ENCODE data around the gene DUSP21. TPM values are rescaled to one million over a fixed set of nuclear protein-coding genes. Genes with fewer than 3 reads are reported as not detected.

The DUSP21 gene
- total RNA-seq, 3 donors from 2014 or later (not counting 1 experiment from before 2014, with no cell fraction given): not detected

DNA sequence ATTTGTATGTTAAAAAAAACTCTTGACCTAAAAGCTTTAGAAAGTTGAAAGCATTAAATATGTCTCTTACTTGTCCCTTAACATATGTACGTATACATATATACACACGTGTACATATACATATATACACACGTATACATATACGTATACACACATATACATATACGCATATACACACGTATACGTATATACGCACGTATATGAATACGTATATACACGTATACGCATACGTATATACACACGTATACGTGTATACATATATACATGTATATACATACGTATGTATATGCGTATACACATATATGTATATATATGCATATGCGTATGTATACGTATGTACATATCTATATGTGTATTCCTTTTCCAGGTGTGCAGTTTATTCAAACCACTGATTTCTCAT lies 32.9 kb downstream of the DUSP21 start:
- no peaks in the 10 kb centered on the region for H3K27me3 ChIP-seq (ENCODE audit: control insufficient read depth, insufficient read depth, low read length)
- WGBS (ENCODE audit: insufficient coverage): 91% methylated on average over 6 of the region's 19 CpGs
- H3K27ac ChIP-seq (ENCODE audit: low read length): no peak overlapping the region
- DNase-seq: no peak
- Mint-ChIP-seq H3K36me3 (no peaks in the 10 kb centered on the region), H3K4me3 (peak overlapping the region; percentile 70), H3K4me1 (peaks cover 14 to 65% of the 10 kb centered on the region in 2 donors), H3K27ac (peak overlapping the region in 1 of 2 donors; percentile 95), H3K27me3 (ENCODE audit: low read depth in 2 of 2) (no peaks in the 10 kb centered on the region), H3K9me3 (no peaks in the 10 kb centered on the region)
- H3K4me1 ChIP-seq (ENCODE audit: control insufficient read depth, insufficient read depth, low read length): peaks cover 4% of the 10 kb centered on the region
- TF ChIP-seq, protein P1, sequence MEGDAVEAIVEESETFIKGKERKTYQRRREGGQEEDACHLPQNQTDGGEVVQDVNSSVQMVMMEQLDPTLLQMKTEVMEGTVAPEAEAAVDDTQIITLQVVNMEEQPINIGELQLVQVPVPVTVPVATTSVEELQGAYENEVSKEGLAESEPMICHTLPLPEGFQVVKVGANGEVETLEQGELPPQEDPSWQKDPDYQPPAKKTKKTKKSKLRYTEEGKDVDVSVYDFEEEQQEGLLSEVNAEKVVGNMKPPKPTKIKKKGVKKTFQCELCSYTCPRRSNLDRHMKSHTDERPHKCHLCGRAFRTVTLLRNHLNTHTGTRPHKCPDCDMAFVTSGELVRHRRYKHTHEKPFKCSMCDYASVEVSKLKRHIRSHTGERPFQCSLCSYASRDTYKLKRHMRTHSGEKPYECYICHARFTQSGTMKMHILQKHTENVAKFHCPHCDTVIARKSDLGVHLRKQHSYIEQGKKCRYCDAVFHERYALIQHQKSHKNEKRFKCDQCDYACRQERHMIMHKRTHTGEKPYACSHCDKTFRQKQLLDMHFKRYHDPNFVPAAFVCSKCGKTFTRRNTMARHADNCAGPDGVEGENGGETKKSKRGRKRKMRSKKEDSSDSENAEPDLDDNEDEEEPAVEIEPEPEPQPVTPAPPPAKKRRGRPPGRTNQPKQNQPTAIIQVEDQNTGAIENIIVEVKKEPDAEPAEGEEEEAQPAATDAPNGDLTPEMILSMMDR (IDR thresholded peaks at IDR 0.05): no peak
- H3K9me3 ChIP-seq (ENCODE audit: control insufficient read depth, insufficient read depth, low read length): no peaks in the 10 kb centered on the region
- no peak for ATAC-seq
- no peaks in the 10 kb centered on the region for H3K36me3 ChIP-seq (ENCODE audit: control insufficient read depth, insufficient read depth, low read length)
- H3K4me3 ChIP-seq (ENCODE audit: low read length): no peak overlapping the region
- intact Hi-C loops (cut with micrococcal nuclease): no loop called here

DNA sequence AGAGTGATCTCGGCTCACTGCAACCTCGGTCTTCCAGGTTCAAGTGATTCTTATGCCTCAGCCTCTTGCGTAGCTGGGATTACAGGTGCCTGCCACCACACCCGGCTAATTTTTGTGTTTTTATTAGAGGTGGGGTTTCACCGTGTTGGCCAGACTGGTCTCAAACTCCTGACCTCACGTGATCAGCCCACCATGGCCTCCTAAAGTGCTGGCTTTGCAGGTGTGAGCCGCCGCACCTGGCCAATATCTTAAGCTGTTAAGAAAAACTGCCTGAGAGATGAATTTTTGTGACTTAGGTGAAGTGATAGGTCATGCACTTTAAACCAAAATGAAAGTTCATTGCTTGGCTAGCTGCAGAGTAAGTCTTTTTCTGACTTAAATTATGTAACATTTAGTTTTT lies 35.0 kb downstream of the DUSP21 start:
- H3K27ac Mint-ChIP-seq: no peak overlapping the region
- no peak overlapping the region for H3K4me3 Mint-ChIP-seq
- H3K4me1 Mint-ChIP-seq: peaks cover 20 to 78% of the 10 kb centered on the region in 2 donors
- H3K36me3 ChIP-seq (ENCODE audit: control insufficient read depth, insufficient read depth, low read length): no peaks in the 10 kb centered on the region
- no peak overlapping the region for H3K4me3 ChIP-seq (ENCODE audit: low read length)
- TF ChIP-seq, protein P1 (IDR thresholded peaks at IDR 0.05): no peak
- no peak for ATAC-seq
- intact Hi-C loops (cut with micrococcal nuclease): no loop called here
- no peaks in the 10 kb centered on the region for H3K36me3 Mint-ChIP-seq
- peaks cover 7% of the 10 kb centered on the region for H3K4me1 ChIP-seq (ENCODE audit: control insufficient read depth, insufficient read depth, low read length)
- H3K9me3 Mint-ChIP-seq: no peaks in the 10 kb centered on the region
- H3K9me3 ChIP-seq (ENCODE audit: control insufficient read depth, insufficient read depth, low read length): no peaks in the 10 kb centered on the region
- H3K27me3 Mint-ChIP-seq (ENCODE audit: low read depth in 2 of 2): no peaks in the 10 kb centered on the region
- no peak for DNase-seq
- WGBS (ENCODE audit: insufficient coverage): 85% methylated on average over 8 of the region's 8 CpGs
- H3K27me3 ChIP-seq (ENCODE audit: control insufficient read depth, insufficient read depth, low read length): no peaks in the 10 kb centered on the region
- H3K27ac ChIP-seq (ENCODE audit: low read length): no peak overlapping the region

DNA sequence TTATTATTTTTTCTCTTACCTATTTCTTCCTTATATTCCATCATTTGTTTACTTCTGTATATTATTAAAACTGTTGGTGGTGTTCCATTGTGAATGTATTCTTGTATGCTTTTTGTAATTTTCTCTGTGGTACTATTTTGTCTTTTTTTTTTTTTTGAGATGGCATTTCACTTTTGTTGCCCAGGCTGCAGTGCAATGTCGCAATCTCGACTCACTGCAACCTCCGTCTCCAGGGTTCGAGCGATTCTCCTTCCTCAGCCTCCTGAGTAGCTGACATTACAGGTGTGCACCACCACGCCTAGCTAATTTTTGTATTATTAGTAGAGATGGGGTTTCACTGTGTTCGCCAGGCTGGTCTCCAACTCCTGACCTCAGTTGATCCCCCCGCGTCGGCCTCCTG lies 37.7 kb downstream of the DUSP21 start:
- H3K4me3 Mint-ChIP-seq: no peak overlapping the region
- H3K4me1 ChIP-seq (ENCODE audit: control insufficient read depth, insufficient read depth, low read length): peaks cover 17% of the 10 kb centered on the region

More for the DNA sequence above, 37.7 kb downstream of the DUSP21 start:
- H3K9me3 ChIP-seq (ENCODE audit: control insufficient read depth, insufficient read depth, low read length): no peaks in the 10 kb centered on the region
- intact Hi-C loops (cut with micrococcal nuclease): loop anchor here (5.0 kb wide), 1 partner anchor 36 kb away; no protein-coding TSS in a partner anchor
- Mint-ChIP-seq H3K36me3 (no peaks in the 10 kb centered on the region), H3K27ac (peak overlapping the region in 1 of 2 donors; percentile 45), H3K27me3 (ENCODE audit: low read depth in 2 of 2) (no peaks in the 10 kb centered on the region), H3K4me1 (peaks cover 24 to 73% of the 10 kb centered on the region in 2 donors), H3K9me3 (no peaks in the 10 kb centered on the region)
- H3K36me3 ChIP-seq (ENCODE audit: control insufficient read depth, insufficient read depth, low read length): no peaks in the 10 kb centered on the region
- ATAC-seq (no peak), DNase-seq (no peak)
- WGBS (ENCODE audit: insufficient coverage): 100% methylated on average over 9 of the region's 10 CpGs
- TF ChIP-seq, protein P1 (IDR thresholded peaks at IDR 0.05): no peak
- no peaks in the 10 kb centered on the region for H3K27me3 ChIP-seq (ENCODE audit: control insufficient read depth, insufficient read depth, low read length)
- H3K4me3 ChIP-seq (ENCODE audit: low read length): no peak overlapping the region
- H3K27ac ChIP-seq (ENCODE audit: low read length): no peak overlapping the region

Data from natural killer cell (primary cell).